ENCODE data around the gene CPS1. TPM values are rescaled to one million over a fixed set of nuclear protein-coding genes. Genes with fewer than 3 reads are reported as not detected.

Gene CPS1
- total RNA-seq, 1 donor from 2014 or later = 4.9 TPM

- Histone ChIP-seq H3K36me3 (no peaks in the 10 kb centered on the region), H3K27ac (replicated peaks) (no peak overlapping the region), H3K9me3 (replicated peaks) (no peaks in the 10 kb centered on the region), H3K27me3 (ENCODE audit: low read depth) (no peaks in the 10 kb centered on the region), H3K4me3 (no peak overlapping the region), H3K4me1 (no peaks in the 10 kb centered on the region)
- intact Hi-C loops (cut with micrococcal nuclease) = no loop called here
- DNase-seq = no peak
- TF ChIP-seq, protein P1, sequence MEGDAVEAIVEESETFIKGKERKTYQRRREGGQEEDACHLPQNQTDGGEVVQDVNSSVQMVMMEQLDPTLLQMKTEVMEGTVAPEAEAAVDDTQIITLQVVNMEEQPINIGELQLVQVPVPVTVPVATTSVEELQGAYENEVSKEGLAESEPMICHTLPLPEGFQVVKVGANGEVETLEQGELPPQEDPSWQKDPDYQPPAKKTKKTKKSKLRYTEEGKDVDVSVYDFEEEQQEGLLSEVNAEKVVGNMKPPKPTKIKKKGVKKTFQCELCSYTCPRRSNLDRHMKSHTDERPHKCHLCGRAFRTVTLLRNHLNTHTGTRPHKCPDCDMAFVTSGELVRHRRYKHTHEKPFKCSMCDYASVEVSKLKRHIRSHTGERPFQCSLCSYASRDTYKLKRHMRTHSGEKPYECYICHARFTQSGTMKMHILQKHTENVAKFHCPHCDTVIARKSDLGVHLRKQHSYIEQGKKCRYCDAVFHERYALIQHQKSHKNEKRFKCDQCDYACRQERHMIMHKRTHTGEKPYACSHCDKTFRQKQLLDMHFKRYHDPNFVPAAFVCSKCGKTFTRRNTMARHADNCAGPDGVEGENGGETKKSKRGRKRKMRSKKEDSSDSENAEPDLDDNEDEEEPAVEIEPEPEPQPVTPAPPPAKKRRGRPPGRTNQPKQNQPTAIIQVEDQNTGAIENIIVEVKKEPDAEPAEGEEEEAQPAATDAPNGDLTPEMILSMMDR (IDR thresholded peaks at IDR 0.05; ENCODE audit: borderline replicate concordance) = no peak
Observed at GRCh38 chr2:210544831-210545230, 11.6 kb upstream of the CPS1 start.

GRCh38 chr2:210546424-210547208 is 9.8 kb upstream of the CPS1 start:
- no peaks in the 10 kb centered on the region for H3K4me1 ChIP-seq
- H3K36me3 ChIP-seq = no peaks in the 10 kb centered on the region
- no peak overlapping the region for H3K4me3 ChIP-seq
- no peaks in the 10 kb centered on the region for H3K27me3 ChIP-seq (ENCODE audit: low read depth)
- peak; percentile 35 for DNase-seq
- intact Hi-C loops (cut with micrococcal nuclease) = no loop called here
- no peak overlapping the region for H3K27ac ChIP-seq (replicated peaks)
- TF ChIP-seq, protein P1 (IDR thresholded peaks at IDR 0.05; ENCODE audit: borderline replicate concordance) = no peak
- H3K9me3 ChIP-seq (replicated peaks) = no peaks in the 10 kb centered on the region

DNA sequence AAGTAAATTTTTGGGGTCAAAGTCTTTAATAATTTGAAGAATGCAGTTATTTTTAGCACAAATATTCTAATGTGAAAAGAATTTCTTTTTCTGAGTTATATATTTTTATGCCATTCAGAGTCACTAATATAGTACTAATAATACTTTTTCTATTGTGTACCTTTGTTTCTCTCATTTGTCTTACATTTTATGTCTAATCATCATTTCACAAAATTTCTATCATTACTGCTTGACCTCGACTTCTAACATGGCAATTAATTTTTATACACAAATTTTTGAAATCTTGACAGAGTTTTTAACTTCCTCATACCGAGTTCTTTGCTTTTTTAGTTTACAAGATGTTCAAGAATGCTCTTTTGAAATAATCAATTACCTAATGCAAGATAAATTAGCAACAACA is 8.4 kb upstream of the CPS1 start:
- H3K27ac ChIP-seq (replicated peaks) = no peak overlapping the region
- no peaks in the 10 kb centered on the region for H3K27me3 ChIP-seq (ENCODE audit: low read depth)
- no peak for DNase-seq
- H3K9me3 ChIP-seq (replicated peaks) = no peaks in the 10 kb centered on the region
- H3K4me1 ChIP-seq = no peaks in the 10 kb centered on the region
- TF ChIP-seq, protein P1 (IDR thresholded peaks at IDR 0.05; ENCODE audit: borderline replicate concordance) = no peak
- intact Hi-C loops (cut with micrococcal nuclease) = no loop called here
- no peaks in the 10 kb centered on the region for H3K36me3 ChIP-seq
- no peak overlapping the region for H3K4me3 ChIP-seq

GRCh38 chr2:210548878-210549384 is 7.5 kb upstream of the CPS1 start:
- no peaks in the 10 kb centered on the region for H3K36me3 ChIP-seq

GRCh38 chr2:210551001-210551400 is 5.4 kb upstream of the CPS1 start:
- intact Hi-C loops (cut with micrococcal nuclease) = no loop called here
- no peaks in the 10 kb centered on the region for H3K27me3 ChIP-seq (ENCODE audit: low read depth)

More at GRCh38 chr2:210548878-210549384, 7.5 kb upstream of the CPS1 start:
- Histone ChIP-seq H3K27me3 (ENCODE audit: low read depth) (no peaks in the 10 kb centered on the region), H3K9me3 (replicated peaks) (no peaks in the 10 kb centered on the region), H3K4me3 (no peak overlapping the region), H3K27ac (replicated peaks) (no peak overlapping the region), H3K4me1 (no peaks in the 10 kb centered on the region)
- TF ChIP-seq, protein P1 (IDR thresholded peaks at IDR 0.05; ENCODE audit: borderline replicate concordance) = no peak
- no peak for DNase-seq
- intact Hi-C loops (cut with micrococcal nuclease) = no loop called here

More at GRCh38 chr2:210551001-210551400, 5.4 kb upstream of the CPS1 start:
- Histone ChIP-seq H3K27ac (replicated peaks) (no peak overlapping the region), H3K9me3 (replicated peaks) (no peaks in the 10 kb centered on the region), H3K36me3 (no peaks in the 10 kb centered on the region), H3K4me1 (no peaks in the 10 kb centered on the region), H3K4me3 (no peak overlapping the region)
- TF ChIP-seq, protein P1 (IDR thresholded peaks at IDR 0.05; ENCODE audit: borderline replicate concordance) = no peak
- no peak for DNase-seq

Measured in left ventricle myocardium inferior (tissue), 1 donor.